ENCODE measurements around the gene GCSAM.

GCSAM gene

DNA sequence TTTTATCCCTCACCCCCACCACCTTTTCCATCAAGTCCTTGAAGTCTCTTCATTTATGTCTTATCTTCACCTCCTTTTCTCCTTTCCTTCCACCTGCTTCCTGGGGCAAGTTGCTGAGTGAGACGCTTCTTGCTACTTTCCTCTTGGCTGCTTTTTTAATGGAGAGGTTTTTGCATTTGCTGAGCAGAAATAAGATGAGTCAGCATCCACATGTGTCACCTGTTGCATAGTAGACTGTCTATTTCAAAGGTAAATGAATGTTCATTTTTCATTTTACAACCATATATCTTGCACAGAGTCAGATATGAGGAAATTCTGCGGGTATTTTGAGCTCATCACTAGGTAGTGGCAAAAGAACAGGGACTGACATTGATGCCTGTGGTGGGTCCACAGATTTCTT is 28.3 kb downstream of the GCSAM start:
- no peak for DNase-seq (ENCODE audit: low spot score)

- no peak for DNase-seq (ENCODE audit: low spot score)
These were observed 31.1 kb downstream of the GCSAM start for GRCh38 chr3:112101916-112102315.

DNA sequence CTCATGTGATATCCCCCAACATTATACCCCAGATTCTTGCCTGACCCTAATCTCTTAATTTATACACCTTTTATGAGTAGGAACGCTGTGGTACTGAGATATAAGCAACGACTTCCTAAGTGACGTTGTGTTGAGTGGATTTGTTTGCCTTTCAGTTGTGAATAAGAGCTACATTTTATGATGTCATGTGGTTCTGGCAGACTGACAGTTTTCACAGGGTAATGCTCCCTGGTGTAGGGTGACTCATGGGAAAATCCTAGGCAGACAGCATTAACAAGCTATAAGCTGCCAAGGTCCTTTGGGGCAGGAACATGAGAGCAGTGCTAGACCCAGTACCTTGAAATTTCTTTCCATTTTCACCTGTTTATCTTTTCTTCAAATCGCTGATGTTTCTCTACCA is 35.7 kb downstream of the GCSAM start:
- DNase-seq (ENCODE audit: low spot score): peak; percentile 6

GRCh38 chr3:112096176-112096575 is 36.9 kb downstream of the GCSAM start:
- DNase-seq (ENCODE audit: low spot score): no peak

DNA sequence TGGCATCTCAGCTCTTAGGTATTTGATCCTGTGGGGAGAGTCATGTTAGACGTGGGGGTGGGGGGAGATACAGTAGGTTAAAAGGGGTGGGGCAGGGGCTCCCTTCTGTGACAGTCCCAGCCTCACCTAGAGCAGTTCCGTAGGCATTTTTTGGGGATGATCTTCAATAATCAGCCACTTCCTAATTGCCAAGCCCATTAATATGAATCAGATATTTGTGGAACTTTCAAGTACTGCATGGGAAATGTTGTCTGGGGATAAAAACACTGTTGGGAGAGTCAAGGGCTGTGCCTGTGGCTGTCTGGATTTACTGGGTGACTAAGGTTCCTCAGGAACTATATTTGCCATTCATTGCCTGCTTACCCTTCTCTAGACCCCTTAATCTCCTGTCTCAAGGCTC is 37.3 kb downstream of the GCSAM start:
- no peak for DNase-seq (ENCODE audit: low spot score)

- DNase-seq (ENCODE audit: low spot score): no peak
These were observed 39.9 kb downstream of the GCSAM start for GRCh38 chr3:112093180-112093522.

DNA sequence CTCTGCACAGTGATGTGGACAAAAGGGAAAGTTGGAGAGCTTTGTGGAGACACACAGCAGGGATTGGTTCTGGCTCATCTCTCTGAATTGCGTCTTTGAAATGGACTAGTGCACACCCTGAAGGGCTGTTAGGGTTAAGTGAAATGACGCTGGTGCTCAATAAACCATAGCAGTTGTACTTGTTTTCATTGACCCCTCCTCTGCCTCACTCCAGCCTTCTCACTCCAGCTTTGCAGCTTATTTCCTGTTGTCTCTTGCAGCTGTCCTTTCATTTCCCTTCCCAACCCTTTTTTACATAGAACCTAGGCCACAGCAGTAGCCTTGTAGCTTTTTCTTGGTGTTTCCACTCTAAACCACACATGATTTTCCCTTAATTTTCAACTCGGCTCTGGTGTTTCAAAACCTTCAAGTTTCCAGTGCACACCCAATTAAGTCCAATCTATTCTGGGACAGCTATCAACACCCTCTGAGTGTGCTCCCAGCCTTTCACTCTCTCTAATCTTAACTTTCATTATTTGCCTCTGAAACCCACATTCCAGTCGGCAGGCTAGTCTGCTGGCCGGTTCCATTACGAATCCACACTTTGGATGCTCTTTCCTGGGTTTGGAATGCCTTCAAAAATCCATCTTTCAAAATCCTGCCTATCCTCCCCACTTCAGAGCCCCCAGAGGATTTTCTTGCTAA is 40.4 kb downstream of the GCSAM start:
- no peak for DNase-seq (ENCODE audit: low spot score)

DNA sequence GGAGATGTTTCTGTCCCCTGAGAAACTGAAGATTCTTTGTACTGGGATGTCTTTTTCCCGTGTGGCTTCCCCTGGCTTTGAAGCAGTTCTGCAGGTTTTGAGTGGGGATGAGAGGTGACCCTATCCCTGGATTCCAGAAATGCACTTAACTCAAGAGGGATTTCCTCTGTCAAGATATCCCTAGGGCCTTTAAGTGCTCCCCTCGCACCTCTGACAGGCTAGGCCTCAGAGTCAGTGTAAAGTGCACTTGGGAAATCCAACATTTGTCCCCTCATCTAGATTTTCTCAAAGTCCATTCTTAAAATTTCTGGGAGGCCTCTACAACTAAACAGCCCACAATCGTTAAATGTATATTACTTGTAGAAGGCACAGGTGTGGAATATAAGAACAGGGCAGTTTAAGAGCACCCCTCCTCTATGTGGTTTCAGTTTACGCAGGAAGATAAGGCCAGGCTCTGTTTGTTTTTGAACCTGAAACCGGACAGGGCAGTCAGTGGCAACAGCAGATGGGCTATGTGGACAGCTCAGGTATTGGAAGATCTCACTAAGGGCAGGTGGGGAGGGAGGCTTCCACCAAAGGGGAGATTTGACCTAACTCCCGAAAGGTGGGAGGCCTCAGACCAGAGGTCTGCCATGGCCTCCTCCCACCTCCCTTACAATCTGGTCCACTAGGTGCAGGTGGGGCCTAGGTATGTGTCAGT is 42.0 kb downstream of the GCSAM start:
- no peak for DNase-seq (ENCODE audit: low spot score)

- DNase-seq (ENCODE audit: low spot score): no peak
These were observed 42.8 kb downstream of the GCSAM start for GRCh38 chr3:112089956-112090886.

GRCh38 chr3:112088944-112089343 is 44.1 kb downstream of the GCSAM start:
- no peak for DNase-seq (ENCODE audit: low spot score)

- DNase-seq (ENCODE audit: low spot score): no peak
These were observed 45.3 kb downstream of the GCSAM start for GRCh38 chr3:112087746-112088145.

GRCh38 chr3:112086875-112087524 is 46.0 kb downstream of the GCSAM start:
- no peak for DNase-seq (ENCODE audit: low spot score)

DNA sequence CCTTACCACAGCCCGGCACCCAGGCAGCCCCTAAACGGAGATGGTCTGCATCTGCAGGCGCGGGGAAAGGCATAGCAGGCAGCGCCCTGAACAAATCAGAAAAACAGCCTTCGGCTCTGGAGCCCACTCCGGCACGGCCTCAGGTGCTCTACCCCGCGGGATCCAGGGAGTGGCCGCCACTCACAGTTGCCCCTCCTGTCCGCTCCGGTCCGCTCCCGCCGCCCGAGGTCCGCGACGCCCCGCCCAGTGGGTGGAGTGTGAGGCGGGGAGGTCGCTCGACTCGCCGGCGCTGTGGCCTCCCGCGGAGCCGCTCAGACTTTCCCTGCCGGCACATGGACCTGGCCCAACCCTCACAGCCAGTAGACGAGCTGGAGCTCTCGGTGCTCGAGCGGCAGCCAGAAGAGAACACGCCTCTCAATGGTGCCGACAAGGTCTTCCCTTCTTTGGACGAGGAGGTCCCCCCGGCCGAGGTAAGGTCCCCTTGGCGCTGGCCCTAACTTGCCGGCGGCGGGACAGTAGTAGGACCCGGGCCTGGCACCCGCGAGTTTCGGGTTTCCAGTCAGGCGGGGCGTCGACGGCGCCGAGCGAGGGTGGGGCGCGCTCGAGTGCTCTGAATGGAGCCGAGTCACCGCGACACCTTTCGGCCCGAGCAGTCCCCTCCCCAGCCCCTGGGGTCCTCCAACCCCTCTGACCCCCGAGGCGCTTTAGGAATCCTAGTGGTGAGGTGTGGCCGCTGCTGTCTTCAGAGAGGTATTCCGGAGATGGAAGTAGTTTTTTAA is 46.8 kb downstream of the GCSAM start, which contains the start of gene C3orf52:
TSS of gene C3orf52 (plus strand) at position 314 of the 779 bp plus-strand sequence. CDS start at position 333, 19 bp downstream.
- peak; percentile 9 for DNase-seq (ENCODE audit: low spot score)

GRCh38 chr3:112085735-112086075 is 47.3 kb downstream of the GCSAM start:
- no peak for DNase-seq (ENCODE audit: low spot score)

DNA sequence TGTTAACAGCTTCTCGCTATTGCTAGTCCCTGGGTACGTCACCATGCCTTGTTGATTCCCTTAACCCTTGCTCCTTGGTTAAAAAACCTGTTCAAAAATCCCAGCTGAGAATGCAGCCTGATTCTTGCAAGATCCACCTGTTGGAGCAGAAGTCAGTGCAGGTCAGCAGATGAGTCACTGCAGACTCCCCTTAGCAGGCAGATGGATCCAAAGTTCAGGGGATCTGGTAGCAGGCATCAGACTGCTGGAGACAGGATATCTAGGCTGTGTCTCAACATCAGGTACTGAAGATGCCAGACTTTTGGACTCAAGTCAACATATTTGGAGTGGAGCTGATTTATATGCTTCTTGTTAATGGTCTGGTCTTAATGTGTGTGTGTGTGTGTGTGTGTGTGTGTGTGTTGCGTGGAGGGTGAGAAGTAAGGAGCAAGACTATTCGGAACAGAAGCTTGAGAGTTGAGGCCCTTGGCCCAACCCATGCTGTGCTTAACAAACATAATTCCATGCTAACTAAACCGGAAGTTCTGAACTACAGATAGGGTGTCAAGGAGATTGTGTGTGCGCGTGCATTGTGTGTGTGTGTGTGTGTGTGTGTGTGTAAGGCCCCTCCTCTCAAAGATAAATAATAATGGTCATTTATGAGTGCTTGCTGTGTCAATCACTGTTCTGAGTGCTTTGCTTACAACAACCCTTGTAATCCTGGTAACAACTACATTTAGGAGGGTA is 47.9 kb downstream of the GCSAM start:
- peak; percentile 8 for DNase-seq (ENCODE audit: low spot score)

GRCh38 chr3:112083239-112083638 is 49.8 kb downstream of the GCSAM start:
- DNase-seq (ENCODE audit: low spot score): no peak

DNA sequence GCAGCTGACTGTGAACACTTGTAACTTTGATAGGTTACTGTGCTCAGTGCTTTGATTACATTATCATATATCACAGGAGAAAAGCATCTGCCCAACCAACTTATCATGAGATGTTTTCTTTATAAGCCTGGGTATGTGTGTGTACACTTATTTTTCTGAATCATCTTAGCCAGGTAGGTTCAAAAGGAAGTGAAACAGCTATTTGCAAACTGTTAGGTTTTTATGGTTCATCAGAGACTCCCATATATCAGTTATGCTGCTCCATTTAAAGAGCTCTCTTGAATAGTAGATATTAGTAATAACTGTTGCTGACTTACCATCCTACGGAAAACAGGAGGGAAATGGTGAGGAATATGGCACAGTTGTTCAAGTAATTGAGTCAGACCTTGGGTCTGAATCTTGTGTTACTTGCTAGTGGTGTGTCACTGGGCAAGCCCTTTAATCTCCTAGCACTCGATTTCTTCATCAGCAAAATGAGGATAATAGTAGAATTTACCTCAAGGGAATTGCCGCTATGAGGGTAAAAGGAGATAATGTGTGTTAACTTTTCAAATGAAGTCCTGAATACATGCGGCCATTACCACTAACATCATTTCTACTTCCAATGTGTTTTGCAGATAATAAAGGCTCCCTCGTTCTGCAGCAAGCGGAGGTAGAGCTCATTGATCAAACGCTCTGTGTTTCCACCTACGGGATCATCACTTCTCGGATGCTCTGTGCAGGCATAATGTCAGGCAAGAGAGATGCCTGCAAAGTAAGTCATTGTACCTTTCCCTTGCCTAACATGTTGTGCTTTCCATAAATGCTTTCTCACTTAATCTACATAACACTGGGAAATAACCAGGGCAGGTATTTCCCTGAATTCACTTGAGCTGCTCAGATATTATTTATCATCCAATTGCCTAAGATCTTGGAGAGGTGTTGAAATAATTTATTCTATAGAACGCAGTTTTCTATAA is 54.6 kb downstream of the GCSAM start:
- no peak for DNase-seq (ENCODE audit: low spot score)

DNA sequence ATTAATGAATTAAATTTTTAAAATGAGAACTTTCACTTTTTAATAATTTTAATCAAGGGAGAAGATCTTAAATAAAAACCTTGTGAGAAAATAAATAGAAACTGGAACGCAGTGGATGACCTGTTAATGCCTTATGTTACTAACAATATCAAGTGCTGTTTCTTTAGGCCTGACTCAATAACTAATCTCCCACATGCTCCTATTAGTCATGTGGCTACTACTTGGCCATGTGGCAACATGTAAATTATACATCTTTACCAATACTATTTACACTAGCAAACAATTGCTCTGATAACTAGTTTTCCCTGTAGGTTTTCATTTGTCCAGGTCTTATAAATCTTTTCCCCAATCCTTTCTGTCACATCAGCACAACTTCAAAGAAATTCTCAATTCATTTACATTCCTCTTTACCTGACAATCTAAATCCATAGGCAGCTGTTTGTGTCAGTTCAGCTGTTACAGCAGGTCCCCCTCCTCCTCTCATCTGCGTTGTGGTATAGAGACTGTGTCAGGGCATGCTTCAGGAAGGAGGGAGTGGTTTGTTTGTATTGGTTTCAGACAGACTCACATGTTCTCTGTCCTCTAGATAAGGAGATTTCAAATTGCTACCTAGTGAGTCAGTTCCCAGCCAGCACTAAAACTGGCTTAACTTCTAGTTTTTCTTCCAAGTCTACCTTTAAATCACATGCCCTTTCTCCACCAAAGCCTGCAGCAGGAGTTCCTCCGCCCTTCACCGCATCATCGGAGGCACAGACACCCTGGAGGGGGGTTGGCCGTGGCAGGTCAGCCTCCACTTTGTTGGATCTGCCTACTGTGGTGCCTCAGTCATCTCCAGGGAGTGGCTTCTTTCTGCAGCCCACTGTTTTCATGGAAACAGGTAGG is 58.2 kb downstream of the GCSAM start:
- DNase-seq (ENCODE audit: low spot score): no peak

- DNase-seq (ENCODE audit: low spot score): no peak
These were observed 59.0 kb downstream of the GCSAM start for GRCh38 chr3:112074006-112074405.

Data from pons (tissue), 1 donor.